NB4 (cell line): ENCODE data around the gene RSPRY1.

ENCODE experiments used
- DNase-seq: peaks from one replicate; pipeline ENCODE4 v3.0.0; 2010; ENCODE audit warnings: low read depth
- H3K4me3 ChIP-seq: one replicate; pipeline ENCODE4 v1.5.1; 2011; ENCODE audit warnings: mild to moderate bottlenecking, low read depth, low read length, moderate library complexity
- CTCF ChIP-seq: IDR thresholded peaks from one replicate; pipeline ENCODE4 v1.5.1; 2012; ENCODE audit warnings: low read depth, low read length
- MAX ChIP-seq: IDR thresholded peaks from 2 replicates; pipeline ENCODE4 v1.6.1; 2011; ENCODE audit warnings: low read depth, low read length
- MYC ChIP-seq: IDR thresholded peaks from 2 replicates; pipeline ENCODE4 v1.6.1; 2011; ENCODE audit warnings: low read depth, low read length
- POLR2A ChIP-seq: IDR thresholded peaks from 2 replicates; pipeline ENCODE4 v1.6.1; 2011; ENCODE audit warnings: mild to moderate bottlenecking; ENCODE audit not compliant: insufficient read length; ENCODE audit errors: extremely low read depth

Gene RSPRY1

GRCh38 chr16:57166951-57167350 lies 19.2 kb upstream of the RSPRY1 start:
- DNase-seq: no peak
- no peak overlapping the region for H3K4me3 ChIP-seq
- TF ChIP-seq CTCF (no peak), MAX (no peak), MYC (no peak), POLR2A (no peak)

- TF ChIP-seq MAX (no peak), POLR2A (no peak), CTCF (no peak), MYC (no peak)
- no peak for DNase-seq
- no peak overlapping the region for H3K4me3 ChIP-seq
Measured at GRCh38 chr16:57167538-57167937, 18.6 kb upstream of the RSPRY1 start.

- peak; percentile 57 for TF ChIP-seq MAX
- 0 out of 2 replicates have a peak, but pooled peaks have one; percentile 25 for TF ChIP-seq MYC
- TF ChIP-seq POLR2A: no peak
- peak; percentile 71 for TF ChIP-seq CTCF
- DNase-seq: peak; percentile 89
- no peak overlapping the region for H3K4me3 ChIP-seq
Measured at GRCh38 chr16:57167953-57168352, 18.2 kb upstream of the RSPRY1 start.

GRCh38 chr16:57169327-57169726 lies 16.8 kb upstream of the RSPRY1 start:
- H3K4me3 ChIP-seq: no peak overlapping the region
- TF ChIP-seq MAX (no peak), CTCF (no peak), MYC (no peak), POLR2A (no peak)
- DNase-seq: no peak

GRCh38 chr16:57172721-57173290 lies 13.3 kb upstream of the RSPRY1 start:
- DNase-seq: no peak
- TF ChIP-seq MAX: no peak
- TF ChIP-seq CTCF: no peak
- TF ChIP-seq POLR2A: no peak
- TF ChIP-seq MYC: no peak
- H3K4me3 ChIP-seq: no peak overlapping the region

GRCh38 chr16:57175896-57176295 lies 10.2 kb upstream of the RSPRY1 start:
- DNase-seq: no peak
- TF ChIP-seq CTCF: no peak
- no peak for TF ChIP-seq MAX
- TF ChIP-seq POLR2A: no peak
- TF ChIP-seq MYC: no peak
- H3K4me3 ChIP-seq: no peak overlapping the region
